Hindlimb muscle (tissue), 1 donor: ENCODE data around the gene PDXP. TPM values are rescaled to one million over a fixed set of nuclear protein-coding genes. Genes with fewer than 3 reads are reported as not detected.

Experiments
- DNase-seq: peaks from one replicate; pipeline ENCODE4 v3.0.0-alpha.2; 2013
- polyA plus RNA-seq: library from polyadenylated mRNA; unstranded; fragments of 120-200 nt; gene quantifications from one replicate; pipeline ENCODE4 v1.2.1, GENCODE V29; 2013; ENCODE audit not compliant: insufficient read length

PDXP gene
- polyA plus RNA-seq, 1 donor, result 12.6 TPM

DNA sequence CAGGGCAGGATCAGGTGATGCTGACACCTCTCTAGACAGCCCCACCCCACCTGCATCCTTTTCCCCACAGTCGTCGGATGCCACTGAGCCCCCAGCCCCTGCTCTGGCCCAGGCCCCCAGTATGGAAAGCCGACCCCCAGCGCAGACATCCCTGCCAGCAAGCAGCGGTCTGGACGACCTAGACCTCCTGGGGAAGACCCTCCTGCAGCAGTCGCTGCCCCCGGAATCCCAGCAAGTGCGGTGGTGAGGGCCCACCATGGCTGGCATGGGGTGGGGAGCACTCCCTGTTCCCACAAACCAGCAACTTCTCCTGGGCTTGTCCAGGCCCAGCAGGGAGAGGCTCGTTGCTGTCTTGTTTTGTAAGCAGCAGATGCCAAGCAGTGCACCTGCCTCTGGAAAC lies 28.6 kb upstream of the PDXP start:
- DNase-seq, result no peak

DNA sequence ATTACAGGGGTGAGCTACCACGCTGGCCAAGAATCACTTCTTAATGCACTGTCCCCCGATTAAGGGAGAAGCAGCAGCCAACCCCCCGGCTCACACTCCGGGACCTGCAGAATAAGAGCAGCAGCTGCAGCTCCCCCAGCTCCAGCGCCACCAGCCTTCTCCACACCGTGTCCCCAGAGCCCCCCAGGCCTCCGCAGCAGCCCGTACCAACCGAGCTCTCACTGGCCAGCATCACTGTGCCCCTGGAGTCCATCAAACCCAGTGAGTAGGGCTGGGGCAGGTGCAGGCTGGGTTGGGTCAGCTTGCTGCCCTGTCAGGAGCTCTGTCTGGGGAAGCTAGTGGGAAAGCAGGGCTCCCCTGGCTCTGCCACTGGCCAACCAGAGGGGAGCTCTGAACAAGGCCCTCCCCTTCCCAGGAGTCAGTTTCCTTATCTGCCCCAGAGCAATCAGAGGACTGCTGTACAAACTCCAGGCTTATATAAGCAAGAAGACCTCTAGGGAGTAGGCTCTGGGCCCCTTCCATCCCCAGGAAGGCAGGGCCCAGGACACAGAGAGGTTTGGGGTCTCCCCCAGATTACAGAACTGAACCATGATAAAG lies 27.6 kb upstream of the PDXP start:
- DNase-seq, result no peak

DNA sequence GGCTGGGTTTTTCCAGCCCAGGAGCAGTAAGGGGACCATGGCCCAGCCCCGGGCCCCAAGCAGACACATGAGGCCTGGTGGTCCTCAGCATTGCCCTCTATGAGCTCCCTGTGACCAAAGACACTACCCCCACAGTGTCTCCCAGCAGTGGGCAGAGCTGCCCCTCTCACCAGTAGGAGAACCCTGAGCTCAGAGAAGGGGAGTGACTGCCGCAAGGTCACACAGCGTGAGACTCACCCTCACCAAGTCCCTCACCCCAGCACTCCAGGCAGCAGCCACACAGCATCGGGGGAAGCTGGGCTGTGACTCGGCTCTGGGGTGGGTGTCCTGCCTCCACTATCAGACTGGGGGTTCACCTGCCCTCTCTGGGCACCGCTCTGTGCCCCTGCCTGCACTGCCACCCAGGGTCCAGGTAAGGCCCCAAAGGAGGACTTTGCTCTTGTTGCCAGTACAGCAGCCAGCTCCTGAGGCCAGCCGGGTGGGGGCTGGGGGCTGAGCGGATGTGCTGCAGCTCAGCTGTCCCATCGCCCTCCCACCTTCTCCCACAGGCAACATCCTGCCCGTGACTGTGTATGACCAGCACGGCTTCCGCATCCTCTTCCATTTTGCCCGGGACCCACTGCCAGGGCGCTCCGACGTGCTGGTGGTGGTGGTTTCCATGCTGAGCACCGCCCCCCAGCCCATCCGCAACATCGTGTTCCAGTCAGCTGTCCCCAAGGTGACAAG lies 26.9 kb upstream of the PDXP start:
- no peak for DNase-seq

DNA sequence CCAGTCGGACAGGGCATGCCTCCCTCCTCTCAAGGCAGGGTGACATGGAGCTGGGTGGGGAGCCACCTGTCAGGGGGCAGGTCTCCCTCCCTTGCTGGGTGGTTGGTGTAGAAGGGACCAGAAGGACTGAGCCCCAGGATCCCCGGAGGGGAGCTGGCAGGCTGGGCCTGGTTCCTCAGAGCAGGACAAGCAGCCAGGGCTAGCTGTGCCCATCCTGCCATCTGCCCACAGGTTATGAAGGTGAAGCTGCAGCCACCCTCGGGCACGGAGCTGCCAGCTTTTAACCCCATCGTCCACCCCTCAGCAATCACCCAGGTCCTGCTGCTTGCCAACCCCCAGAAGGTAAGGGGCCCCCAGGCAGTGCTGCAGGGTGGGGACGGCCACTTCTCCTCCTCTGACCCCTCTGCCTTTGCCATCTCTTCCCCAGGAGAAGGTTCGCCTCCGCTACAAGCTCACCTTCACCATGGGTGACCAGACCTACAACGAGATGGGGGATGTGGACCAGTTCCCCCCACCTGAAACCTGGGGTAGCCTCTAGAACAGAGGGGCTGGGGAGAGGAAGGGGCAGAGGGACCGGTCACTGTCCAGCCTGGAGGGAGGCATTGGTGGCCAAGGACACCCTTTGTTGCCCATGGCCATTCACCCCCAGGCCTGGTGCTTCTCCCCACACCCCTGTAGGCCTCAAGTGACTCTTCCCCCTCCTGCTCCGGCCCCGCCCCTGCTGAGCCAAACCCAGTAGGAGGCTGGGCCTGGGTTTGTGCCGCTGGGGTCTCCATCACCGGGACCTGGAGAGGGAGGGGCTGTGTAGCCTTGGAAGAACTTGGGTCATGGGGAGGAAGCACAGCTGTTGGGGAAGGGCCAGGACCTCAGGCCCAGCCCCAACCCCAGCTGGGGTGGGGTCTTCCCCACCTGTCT lies 26.1 kb upstream of the PDXP start:
- DNase-seq, result no peak

DNA sequence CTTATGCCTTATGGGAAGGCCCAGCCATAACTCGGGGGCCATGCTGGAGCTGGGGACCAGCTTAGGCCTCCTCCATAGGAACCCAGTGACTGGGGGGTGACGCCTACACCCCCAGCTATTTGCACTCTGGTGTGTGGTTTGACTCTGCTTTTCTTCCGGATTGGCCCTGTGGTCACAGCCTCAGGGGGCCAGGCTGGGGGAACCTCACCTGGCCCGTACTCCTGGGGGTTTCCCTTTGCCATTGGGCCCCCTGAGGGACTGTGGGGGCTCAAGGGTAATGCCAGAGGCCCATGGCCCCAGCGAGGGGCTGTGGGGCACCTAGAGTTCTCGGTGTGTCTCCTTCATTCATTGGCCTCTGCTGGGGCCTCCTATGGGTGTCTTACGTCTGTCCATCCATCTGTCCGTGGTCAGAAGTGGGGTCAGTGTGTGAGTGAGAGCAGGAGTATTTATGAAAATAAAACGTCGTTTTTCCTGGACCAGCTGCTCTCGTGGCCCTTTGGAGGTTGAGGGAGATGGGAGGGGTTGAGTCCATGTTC lies 25.4 kb upstream of the PDXP start:
- DNase-seq, result no peak

DNA sequence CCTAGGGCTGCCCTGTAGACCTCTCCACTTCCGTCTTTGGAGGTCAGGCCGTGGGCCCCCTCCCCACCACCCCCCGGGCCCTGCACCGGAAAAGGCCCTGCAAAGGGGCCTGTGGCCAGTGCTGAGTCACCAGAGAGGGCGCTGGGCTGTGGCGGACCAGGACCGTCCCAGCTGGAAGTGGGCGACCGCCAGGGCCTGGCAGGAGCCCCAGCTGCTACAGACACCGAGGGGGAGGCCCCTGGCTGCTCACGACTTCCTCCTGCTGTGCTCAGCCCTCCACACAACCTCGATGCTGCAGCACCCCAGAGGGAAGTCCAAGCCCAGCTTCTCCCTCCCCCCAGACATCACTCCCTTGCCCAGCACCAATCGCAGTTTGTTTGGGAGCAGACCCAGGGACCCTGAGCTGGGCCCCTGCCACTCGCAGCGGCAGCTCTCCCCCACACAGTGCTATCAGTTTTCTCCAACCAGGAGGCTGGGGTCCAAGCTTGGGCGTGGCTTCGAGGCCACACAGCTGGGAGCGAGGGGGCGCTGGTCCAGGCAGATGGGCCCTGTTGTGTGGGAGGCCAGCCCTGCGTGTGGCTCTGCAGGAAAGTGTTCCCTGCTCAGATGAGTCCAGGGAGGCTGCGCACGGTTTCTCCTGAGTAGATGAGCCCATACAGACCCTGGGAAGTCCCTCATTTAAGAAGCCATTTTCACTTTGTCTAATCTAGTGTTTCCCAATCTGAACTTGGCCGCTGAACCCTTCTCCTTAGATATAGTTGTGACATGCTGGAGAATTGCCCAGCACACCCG lies 24.7 kb upstream of the PDXP start:
- peak; percentile 93 for DNase-seq

DNA sequence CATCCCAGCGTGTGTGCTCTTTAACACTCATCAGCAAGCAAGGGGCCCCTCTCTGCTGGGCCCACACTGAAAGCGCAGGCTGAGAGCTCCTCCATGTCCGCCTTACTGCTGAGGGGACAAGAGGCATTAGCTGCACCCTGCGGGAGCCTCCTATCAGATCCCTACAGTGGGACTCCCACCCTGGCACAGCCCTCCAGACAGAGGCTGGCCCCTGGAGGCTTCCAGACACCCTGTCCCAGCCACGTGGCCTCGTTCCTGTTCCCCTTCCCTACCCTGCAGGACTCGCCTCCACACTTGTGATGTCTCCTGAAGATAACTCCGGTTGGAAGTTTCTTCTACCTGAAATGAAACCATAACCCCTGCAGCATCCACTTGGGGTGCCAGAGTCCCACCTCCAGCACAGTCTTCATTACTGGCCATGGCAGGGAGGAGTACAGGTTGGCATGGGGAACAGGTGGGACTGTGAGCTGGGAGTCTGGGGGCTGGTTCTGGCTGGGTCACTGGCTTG lies 24.1 kb upstream of the PDXP start:
- no peak for DNase-seq

DNA sequence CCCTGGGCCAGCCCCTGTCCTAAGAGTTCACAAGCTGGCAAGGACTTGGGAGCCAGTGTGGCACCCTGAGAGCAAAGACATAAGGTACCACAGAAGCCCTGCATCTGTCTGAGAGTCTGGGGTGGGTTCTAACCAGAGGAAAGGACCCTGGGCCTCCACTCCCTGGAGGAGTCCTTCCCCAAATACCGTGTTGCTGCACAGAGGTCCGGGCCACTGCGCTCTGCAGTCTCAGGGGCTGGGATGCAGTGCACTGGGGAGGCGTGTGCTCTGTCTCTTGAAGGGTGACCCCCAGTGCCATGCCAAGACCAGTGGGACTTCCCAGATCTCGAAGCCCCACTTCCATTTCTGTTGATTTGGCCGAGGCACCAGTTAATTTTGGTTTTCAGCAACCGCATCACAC lies 23.4 kb upstream of the PDXP start:
- no peak for DNase-seq

DNA sequence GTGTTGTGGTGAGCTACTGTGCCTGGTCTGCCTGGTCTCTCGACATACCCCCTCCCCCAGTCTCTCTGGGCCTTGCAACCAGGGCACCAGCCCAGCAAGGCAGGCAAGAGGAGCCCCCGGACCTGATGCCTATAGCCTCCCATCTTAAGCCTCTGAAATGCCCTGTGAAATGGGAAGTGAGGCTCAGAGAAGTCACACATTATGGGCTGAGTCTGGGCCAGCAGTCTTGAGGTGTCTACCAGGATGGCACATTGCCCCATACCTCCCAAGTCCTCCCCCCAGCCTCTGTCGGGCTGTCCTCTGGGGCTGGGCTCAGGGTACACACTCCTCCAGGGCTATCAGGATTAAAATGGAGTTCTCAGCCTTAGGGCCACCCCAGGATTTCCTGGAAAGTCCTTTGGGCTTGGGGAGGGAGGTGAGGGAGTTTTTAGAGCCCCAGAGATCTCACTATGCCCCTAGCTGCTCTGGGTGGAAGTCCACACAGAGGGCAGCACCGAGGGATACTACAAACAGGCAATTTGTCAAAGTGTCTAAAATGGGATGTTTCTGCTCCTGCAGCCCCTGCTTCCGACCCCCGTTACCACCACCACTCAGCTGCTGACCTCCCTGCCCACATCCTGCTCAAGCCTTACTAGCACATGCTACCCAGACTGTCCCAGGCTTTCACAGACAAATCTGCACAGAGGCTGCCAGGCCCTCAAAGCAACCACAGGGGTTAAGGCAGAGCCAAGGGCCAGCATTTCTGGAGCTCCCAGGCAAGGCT lies 22.2 kb upstream of the PDXP start:
- no peak for DNase-seq

DNA sequence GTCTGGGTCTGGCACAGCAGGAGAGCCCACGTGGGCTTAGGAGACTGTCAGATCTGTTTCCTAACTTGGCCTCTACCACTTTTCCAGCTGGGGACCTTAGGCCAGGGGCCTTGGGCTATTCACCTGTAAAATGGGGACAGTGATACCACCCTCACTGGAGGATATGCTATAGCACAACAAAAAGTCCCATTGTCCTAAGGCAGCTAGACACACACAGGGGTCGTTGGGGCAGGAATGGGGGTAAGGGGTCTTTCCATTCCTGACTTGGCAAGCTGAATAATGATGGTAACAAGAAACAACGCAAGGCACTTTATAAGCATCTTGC lies 21.6 kb upstream of the PDXP start:
- no peak for DNase-seq

DNA sequence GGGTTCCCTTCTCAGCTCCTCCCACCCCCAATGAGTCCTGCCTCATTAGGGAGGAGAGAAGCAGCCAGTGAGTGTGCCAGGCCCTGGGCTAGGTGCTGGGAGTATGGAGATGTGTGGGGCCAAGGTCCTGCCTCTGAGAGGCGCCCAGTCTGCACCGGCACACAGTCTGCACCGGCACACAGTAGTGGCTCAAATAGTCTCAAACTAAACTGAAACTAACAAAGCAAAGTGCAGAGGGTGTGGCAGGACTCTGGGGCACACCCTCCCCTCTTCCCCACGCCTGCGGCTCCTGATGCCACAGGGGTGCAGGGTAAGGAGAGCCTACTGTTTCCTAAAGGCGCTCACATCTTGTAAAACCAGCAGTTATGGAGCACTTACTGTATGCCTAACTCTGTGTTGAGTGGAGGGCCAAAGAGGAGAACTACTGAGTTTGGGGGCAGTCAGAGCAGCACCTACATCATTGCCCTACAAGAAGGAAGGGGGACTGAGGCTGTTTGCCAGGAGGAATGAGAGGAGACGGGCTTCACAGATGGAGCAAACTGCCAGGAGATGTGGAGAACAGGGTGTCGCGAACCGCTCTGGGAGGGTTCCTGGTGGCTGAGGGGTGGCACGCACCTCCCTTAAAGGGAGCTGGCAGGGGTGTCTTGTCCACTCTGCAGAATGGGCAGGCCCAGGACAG lies 20.0 kb upstream of the PDXP start:
- DNase-seq, result no peak

DNA sequence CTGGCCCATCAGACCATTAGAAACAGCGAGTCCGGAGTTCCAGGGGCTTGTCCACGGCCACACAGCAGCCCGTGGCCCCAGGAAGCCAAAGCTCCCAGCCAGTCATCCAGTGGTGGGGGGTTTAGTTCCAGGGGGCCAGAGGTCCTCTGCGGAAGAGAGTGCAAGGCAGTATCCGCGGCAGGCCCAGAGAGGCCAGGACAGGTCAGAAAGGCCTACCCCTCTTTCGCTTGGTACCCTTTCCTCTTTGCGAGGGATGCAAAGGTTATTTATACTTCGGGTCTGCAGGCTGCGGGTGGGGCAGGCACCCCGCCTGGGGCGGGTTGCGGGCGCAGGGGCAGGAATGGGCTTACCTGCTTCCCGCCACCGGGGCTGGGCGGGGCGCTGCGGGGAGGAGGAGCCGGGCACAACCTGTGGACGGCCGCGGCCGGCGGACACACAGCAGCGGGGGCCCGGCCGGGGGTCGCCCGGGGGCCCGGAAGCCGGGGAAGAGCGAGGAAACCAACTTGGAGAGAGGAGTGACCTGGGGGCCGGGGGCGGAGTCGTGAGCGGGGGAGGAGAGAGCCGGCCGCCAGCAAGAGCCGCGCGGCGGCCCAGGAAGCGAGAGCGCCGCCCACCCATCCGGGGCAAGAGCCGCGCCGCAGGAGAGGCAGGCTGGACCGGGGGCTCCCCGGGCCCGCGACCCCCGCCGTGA lies 19.3 kb upstream of the PDXP start, which contains the start of gene SH3BP1:
Gene SH3BP1, plus strand, starts transcription at position 600 of the 691 bp plus-strand sequence. CDS start 119 bp downstream, outside the sequence.
- peak; percentile 61 for DNase-seq

DNA sequence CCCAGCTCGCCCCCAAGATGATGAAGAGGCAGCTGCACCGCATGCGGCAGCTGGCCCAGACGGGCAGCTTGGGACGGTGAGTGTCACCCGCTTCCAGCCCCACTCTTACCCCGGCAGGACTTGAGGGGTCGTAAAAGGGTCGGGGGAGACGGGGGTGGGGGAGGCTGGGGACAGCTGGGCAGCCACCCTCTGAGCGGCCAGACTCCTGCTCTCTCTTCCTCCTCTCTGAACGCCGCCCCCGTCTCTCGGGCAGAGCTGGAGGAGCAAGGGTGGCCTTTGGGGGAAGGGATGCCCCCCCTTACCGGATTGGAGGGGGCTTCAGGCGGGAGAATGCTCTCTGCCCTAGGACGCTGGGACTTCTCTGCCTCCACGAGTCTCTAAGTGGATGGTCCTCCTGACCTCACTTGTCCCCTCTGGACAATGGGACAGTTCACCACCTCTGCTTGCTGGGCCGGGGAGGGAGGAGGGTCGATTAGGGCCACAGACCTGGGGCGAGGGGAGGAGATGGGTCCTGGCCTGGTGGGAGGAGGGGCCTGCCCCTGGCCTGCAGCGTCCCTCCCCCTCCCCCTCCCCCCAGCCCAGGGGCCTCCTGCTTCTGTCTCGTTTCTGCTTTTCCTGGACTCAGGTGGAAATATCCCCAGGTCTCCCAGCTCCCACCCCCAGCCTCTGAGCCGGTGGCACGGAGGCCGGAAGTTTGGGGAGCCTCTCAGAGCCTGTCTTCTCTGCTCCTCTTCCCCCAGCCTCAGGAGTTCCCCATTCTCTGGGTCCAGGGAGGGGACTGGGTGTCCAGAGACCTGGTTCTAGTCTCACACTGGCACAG lies 18.5 kb upstream of the PDXP start:
- DNase-seq, result no peak

DNA sequence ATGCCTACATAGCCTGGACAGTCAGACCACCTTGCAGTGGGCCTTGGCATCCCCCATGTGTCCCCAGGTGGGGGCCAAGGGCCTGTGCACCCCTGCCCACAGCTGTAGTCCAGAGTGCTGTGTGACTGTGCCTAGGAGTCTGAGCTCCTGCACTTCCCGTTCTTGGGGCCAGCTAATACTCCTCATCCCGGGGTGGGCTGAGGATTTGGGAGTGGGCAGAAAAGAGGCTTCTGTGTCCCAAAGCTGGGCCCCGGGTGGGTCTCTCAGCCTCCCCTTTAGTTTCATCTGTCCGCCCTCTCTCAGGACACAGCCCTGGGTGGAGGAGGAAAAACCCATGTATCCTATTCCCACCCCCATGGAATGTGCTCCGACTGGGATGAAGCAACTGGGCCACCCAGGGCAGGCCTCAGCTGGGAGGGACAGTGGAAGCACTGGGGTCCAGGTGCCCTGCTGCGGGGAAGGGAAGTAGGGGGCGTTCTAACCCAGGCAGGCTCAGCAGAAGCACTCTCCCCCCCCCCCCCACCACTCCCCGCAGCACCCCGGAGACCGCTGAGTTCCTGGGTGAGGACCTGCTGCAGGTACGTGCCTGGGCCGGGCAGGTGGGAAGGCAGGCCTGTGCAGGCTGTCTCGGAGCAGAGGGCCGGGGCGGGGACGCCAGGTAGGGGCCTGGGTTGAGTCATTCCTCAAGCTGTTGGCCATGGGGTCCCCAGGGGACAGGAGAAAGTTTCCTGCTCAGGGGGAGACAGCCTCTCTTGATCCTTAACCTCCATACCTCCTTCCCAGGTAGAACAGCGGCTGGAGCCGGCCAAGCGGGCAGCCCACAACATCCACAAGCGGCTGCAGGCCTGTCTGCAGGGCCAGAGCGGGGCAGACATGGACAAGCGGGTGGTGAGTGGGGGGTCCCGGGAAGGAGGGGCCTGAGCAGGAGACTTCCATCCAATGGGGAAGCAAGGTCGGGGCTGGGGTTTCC lies 17.6 kb upstream of the PDXP start:
- no peak for DNase-seq

DNA sequence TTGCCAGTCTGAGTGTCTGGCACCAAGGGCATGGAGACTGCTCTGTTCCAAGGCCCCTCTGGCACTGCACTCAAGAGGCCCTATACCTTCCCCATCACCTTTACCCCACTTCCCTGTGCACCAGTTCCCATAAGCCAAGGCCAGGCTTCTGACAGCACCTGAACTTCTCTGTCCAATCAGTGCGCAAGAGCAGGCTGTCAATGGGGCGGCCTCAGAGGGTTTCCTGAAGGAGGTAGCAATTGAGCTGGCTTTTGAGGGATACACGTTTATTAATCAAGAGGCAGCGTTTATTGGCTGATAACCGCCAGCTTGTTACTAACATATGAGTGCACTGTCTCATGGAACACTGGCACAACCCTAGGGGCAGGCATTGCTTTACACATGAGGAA lies 17.0 kb upstream of the PDXP start:
- DNase-seq, result no peak

DNA sequence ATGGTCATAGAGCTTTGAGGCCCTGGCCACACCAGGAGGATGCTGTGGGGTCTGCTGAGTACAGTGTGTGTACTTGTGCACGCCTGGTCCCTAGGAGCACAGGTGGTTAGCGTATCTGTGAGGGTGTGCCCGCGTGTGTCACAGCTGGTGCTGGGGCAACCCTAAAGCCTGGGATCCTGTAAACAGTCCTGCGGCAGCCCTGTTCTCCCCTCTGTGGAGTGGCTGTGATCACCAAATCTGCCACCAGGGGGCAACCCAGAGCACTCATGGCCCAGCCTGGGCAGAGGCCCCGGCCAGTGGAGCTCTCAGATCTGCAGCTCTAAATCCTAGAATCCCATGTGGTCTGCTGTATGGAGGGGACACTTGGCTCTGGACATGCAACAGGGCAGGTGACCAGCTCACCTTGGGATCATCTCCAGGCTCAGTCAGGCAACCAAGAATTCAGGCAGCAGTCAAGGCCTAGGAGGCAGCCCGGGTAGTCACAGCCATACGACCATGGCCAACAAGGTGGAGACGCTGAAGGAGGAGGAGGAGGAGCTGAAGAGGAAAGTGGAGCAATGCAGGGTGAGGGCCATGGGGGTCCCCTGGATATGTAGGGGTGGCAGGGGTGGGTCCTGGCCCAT lies 15.2 kb upstream of the PDXP start:
- peak; percentile 80 for DNase-seq

DNA sequence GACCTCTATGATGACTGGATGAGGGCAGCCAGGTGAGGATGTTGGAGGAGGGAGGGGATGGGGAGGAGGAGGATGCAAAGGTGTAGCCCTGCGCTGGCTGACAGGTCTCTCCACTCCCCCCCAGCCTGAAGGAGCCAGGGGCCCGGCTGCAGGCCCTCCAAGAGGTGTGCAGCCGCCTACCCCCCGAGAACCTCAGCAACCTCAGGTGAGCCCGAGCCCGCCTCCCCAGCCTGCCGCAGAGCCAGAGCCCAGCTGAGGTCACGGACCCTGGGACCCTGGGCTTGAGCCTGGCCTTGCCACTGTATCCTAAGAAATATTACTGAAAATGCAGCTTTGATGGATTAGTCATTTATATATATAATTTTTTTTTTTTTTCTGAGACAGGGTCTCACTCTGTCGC lies 11.2 kb upstream of the PDXP start:
- no peak for DNase-seq

DNA sequence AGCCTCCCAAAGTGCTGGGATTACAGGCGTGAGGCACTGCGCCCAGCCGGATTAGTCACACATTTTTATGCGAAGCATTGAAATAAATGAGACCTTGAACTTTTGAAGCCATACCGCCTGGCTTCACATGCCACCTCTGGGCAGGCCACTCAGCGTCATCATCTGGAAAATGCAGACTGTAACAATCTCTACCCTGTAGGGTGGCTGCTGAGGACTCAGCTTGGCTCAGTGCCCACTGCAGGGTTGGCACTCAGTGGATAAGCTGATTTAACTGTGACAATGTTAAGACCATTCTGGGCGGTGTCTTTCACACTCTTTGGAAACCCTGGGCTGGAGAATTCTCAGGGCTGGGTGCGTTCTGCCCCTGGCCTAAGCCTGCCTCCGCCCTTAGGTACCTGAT lies 10.6 kb upstream of the PDXP start:
- DNase-seq, result no peak
